Measurements from ENCODE around the gene ZNF691. TPM values are rescaled to one million over a fixed set of nuclear protein-coding genes. Genes with fewer than 3 reads are reported as not detected.

Gene ZNF691
- polyA plus RNA-seq, 12 donors = 8.5 to 16.3 (median 10.5) TPM; not detected in 1

GRCh38 chr1:42830631-42831030 lies 15.8 kb upstream of the ZNF691 start:
- no peak for DNase-seq

GRCh38 chr1:42831273-42831672 lies 15.1 kb upstream of the ZNF691 start:
- no peak for DNase-seq

- DNase-seq = no peak
Observed at GRCh38 chr1:42832641-42833240, 13.7 kb upstream of the ZNF691 start.

GRCh38 chr1:42833981-42834380 lies 12.4 kb upstream of the ZNF691 start:
- no peak for DNase-seq

GRCh38 chr1:42834803-42835202 lies 11.6 kb upstream of the ZNF691 start:
- no peak for DNase-seq

GRCh38 chr1:42835422-42835821 lies 11.0 kb upstream of the ZNF691 start:
- DNase-seq = no peak

- no peak for DNase-seq
Observed at GRCh38 chr1:42837709-42838108, 8.7 kb upstream of the ZNF691 start.

GRCh38 chr1:42838482-42839190 lies 7.8 kb upstream of the ZNF691 start:
- DNase-seq = no peak

GRCh38 chr1:42841010-42841409 lies 5.4 kb upstream of the ZNF691 start:
- DNase-seq = no peak

GRCh38 chr1:42841440-42842147 lies 4.8 kb upstream of the ZNF691 start:
- no peak for DNase-seq

GRCh38 chr1:42844592-42845140 lies 1.7 kb upstream of the ZNF691 start:
- DNase-seq = no peak

- DNase-seq = no peak
Observed at GRCh38 chr1:42845193-42845592, 1.2 kb upstream of the ZNF691 start.

- no peak for DNase-seq
Observed at GRCh38 chr1:42845866-42846256, 552 bp upstream of the ZNF691 start.

GRCh38 chr1:42847111-42847595 lies 740 bp downstream of the ZNF691 start:
- DNase-seq = no peak

GRCh38 chr1:42847721-42848460 lies 1.5 kb downstream of the ZNF691 start:
- no peak for DNase-seq

- no peak for DNase-seq
Observed at GRCh38 chr1:42848823-42849537, 2.6 kb downstream of the ZNF691 start.

- DNase-seq = no peak
Observed at GRCh38 chr1:42849944-42850343, 3.5 kb downstream of the ZNF691 start.

- no peak for DNase-seq
Observed at GRCh38 chr1:42851420-42851819, 5.0 kb downstream of the ZNF691 start.

- no peak for DNase-seq
Observed at GRCh38 chr1:42851960-42852607, 5.7 kb downstream of the ZNF691 start.

- no peak for DNase-seq
Observed at GRCh38 chr1:42852608-42852980, 6.2 kb downstream of the ZNF691 start.
